ENCODE results near the gene OR2T35.
"Not testable (repeated sequence)": the region's sequence is repeated elsewhere in the genome, so short reads cannot be mapped to it uniquely, and the experiment has no call there.

OR2T35 gene

GRCh38 chr1:248645178-248645577 is at the start of gene OR2T35:
Gene OR2T35, minus strand, starts transcription at chr1:248645278. Its CDS starts 6,020 bp downstream, at chr1:248639258.
- H3K4me1 Mint-ChIP-seq (ENCODE audit: low read depth); intact Hi-C loops (cut with micrococcal nuclease); H3K27ac Mint-ChIP-seq; H3K27me3 Mint-ChIP-seq; H3K36me3 Mint-ChIP-seq (ENCODE audit: low read depth); H3K4me3 Mint-ChIP-seq; H3K9me3 Mint-ChIP-seq: not testable (repeated sequence)

- peaks cover 19% of the 10 kb centered on the region for H3K4me1 Mint-ChIP-seq (ENCODE audit: low read depth)
- H3K9me3 Mint-ChIP-seq, result peaks cover 20% of the 10 kb centered on the region
- intact Hi-C loops (cut with micrococcal nuclease), result no loop called here
- H3K27ac Mint-ChIP-seq, result no peak overlapping the region
- H3K36me3 Mint-ChIP-seq (ENCODE audit: low read depth), result no peaks in the 10 kb centered on the region
- H3K4me3 Mint-ChIP-seq, result no peak overlapping the region
- H3K27me3 Mint-ChIP-seq, result peaks cover 8% of the 10 kb centered on the region
These were observed 46.6 kb upstream of the OR2T35 start for GRCh38 chr1:248691567-248692155.

- Mint-ChIP-seq H3K36me3 (ENCODE audit: low read depth) (no peaks in the 10 kb centered on the region), H3K27ac (no peak overlapping the region), H3K4me1 (ENCODE audit: low read depth) (peaks cover 5% of the 10 kb centered on the region), H3K9me3 (peaks cover 20% of the 10 kb centered on the region), H3K4me3 (no peak overlapping the region), H3K27me3 (peaks cover 9% of the 10 kb centered on the region)
- intact Hi-C loops (cut with micrococcal nuclease), result no loop called here
These were observed 43.6 kb upstream of the OR2T35 start for GRCh38 chr1:248688527-248689298.

- intact Hi-C loops (cut with micrococcal nuclease), result no loop called here
- Mint-ChIP-seq H3K4me1 (ENCODE audit: low read depth) (peaks cover 5% of the 10 kb centered on the region), H3K4me3 (no peak overlapping the region), H3K9me3 (peaks cover 12% of the 10 kb centered on the region), H3K27me3 (peaks cover 7% of the 10 kb centered on the region), H3K36me3 (ENCODE audit: low read depth) (no peaks in the 10 kb centered on the region), H3K27ac (no peak overlapping the region)
These were observed 41.7 kb upstream of the OR2T35 start for GRCh38 chr1:248686815-248687214.

- H3K27me3 Mint-ChIP-seq, result peaks cover 9% of the 10 kb centered on the region
- no peak overlapping the region for H3K4me3 Mint-ChIP-seq
- H3K4me1 Mint-ChIP-seq (ENCODE audit: low read depth), result peaks cover under 1% of the 10 kb centered on the region
- intact Hi-C loops (cut with micrococcal nuclease), result no loop called here
- no peaks in the 10 kb centered on the region for H3K36me3 Mint-ChIP-seq (ENCODE audit: low read depth)
- H3K9me3 Mint-ChIP-seq, result no peaks in the 10 kb centered on the region
- no peak overlapping the region for H3K27ac Mint-ChIP-seq
These were observed 36.6 kb upstream of the OR2T35 start for GRCh38 chr1:248681651-248682050.

GRCh38 chr1:248670003-248670402 is 24.9 kb upstream of the OR2T35 start:
- Mint-ChIP-seq H3K4me3 (no peak overlapping the region), H3K9me3 (peaks cover 9% of the 10 kb centered on the region), H3K4me1 (ENCODE audit: low read depth) (no peaks in the 10 kb centered on the region), H3K27me3 (no peaks in the 10 kb centered on the region), H3K27ac (no peak overlapping the region), H3K36me3 (ENCODE audit: low read depth) (no peaks in the 10 kb centered on the region)
- intact Hi-C loops (cut with micrococcal nuclease), result no loop called here

GRCh38 chr1:248663453-248664328 is 18.6 kb upstream of the OR2T35 start:
- H3K4me3 Mint-ChIP-seq; H3K9me3 Mint-ChIP-seq; H3K27ac Mint-ChIP-seq; H3K27me3 Mint-ChIP-seq; H3K4me1 Mint-ChIP-seq (ENCODE audit: low read depth); intact Hi-C loops (cut with micrococcal nuclease); H3K36me3 Mint-ChIP-seq (ENCODE audit: low read depth): not testable (repeated sequence)

- H3K36me3 Mint-ChIP-seq (ENCODE audit: low read depth); H3K27me3 Mint-ChIP-seq; H3K27ac Mint-ChIP-seq: not testable (repeated sequence)
These were observed 11.7 kb upstream of the OR2T35 start for GRCh38 chr1:248656797-248657196.

GRCh38 chr1:248655354-248655753 is 10.3 kb upstream of the OR2T35 start, which contains the start of gene OR2T27:
Gene OR2T27, minus strand, starts transcription at chr1:248655528. Its CDS starts 4,644 bp downstream, at chr1:248650884.
- H3K36me3 Mint-ChIP-seq (ENCODE audit: low read depth); H3K27ac Mint-ChIP-seq; H3K4me1 Mint-ChIP-seq (ENCODE audit: low read depth); H3K9me3 Mint-ChIP-seq; H3K4me3 Mint-ChIP-seq; intact Hi-C loops (cut with micrococcal nuclease); H3K27me3 Mint-ChIP-seq: not testable (repeated sequence)

More at GRCh38 chr1:248656797-248657196, 11.7 kb upstream of the OR2T35 start:
- intact Hi-C loops (cut with micrococcal nuclease); H3K9me3 Mint-ChIP-seq; H3K4me3 Mint-ChIP-seq; H3K4me1 Mint-ChIP-seq (ENCODE audit: low read depth): not testable (repeated sequence)

- H3K4me1 Mint-ChIP-seq (ENCODE audit: low read depth); intact Hi-C loops (cut with micrococcal nuclease); H3K4me3 Mint-ChIP-seq; H3K27ac Mint-ChIP-seq; H3K27me3 Mint-ChIP-seq; H3K36me3 Mint-ChIP-seq (ENCODE audit: low read depth); H3K9me3 Mint-ChIP-seq: not testable (repeated sequence)
These were observed 3.9 kb upstream of the OR2T35 start for GRCh38 chr1:248648770-248649536.

- H3K9me3 Mint-ChIP-seq; H3K27me3 Mint-ChIP-seq; H3K36me3 Mint-ChIP-seq (ENCODE audit: low read depth); H3K27ac Mint-ChIP-seq; H3K4me1 Mint-ChIP-seq (ENCODE audit: low read depth); intact Hi-C loops (cut with micrococcal nuclease); H3K4me3 Mint-ChIP-seq: not testable (repeated sequence)
These were observed 2.0 kb downstream of the OR2T35 start for GRCh38 chr1:248642971-248643651.

GRCh38 chr1:248641583-248641982 is 3.5 kb downstream of the OR2T35 start:
- H3K27me3 Mint-ChIP-seq; H3K36me3 Mint-ChIP-seq (ENCODE audit: low read depth); H3K9me3 Mint-ChIP-seq; intact Hi-C loops (cut with micrococcal nuclease); H3K4me3 Mint-ChIP-seq; H3K27ac Mint-ChIP-seq; H3K4me1 Mint-ChIP-seq (ENCODE audit: low read depth): not testable (repeated sequence)

- H3K27ac Mint-ChIP-seq; H3K4me3 Mint-ChIP-seq; H3K27me3 Mint-ChIP-seq; H3K4me1 Mint-ChIP-seq (ENCODE audit: low read depth); H3K36me3 Mint-ChIP-seq (ENCODE audit: low read depth); intact Hi-C loops (cut with micrococcal nuclease); H3K9me3 Mint-ChIP-seq: not testable (repeated sequence)
These were observed 4.2 kb downstream of the OR2T35 start for GRCh38 chr1:248640906-248641305.

Data from dendritic cell treated with granulocyte-macrophage colony-stimulating factor and Interleukin-4, amounts not matched to agents 40 ng/mL and 50 ng/mL, for 4 days (primary cell).